Skin of body (tissue), 2 donors: ENCODE measurements around the gene WDR90. TPM values are rescaled to one million over a fixed set of nuclear protein-coding genes. Genes with fewer than 3 reads are reported as not detected.
"Not testable (repeated sequence)": the region's sequence is repeated elsewhere in the genome, so short reads cannot be mapped to it uniquely, and the experiment has no call there.

ENCODE experiments used
- DNase-seq: peaks from one replicate; lab custom pipeline; 2025; lab: John Stamatoyannopoulos, UW
- total RNA-seq: library from RNA; depleted of rRNA; stranded (reverse); fragments of >200 nt; gene quantifications from one replicate; pipeline ENCODE4 v1.2.3, GENCODE V29; 2014

WDR90 gene
- total RNA-seq, 1 donor from 2014 or later: 15.1 TPM

DNA sequence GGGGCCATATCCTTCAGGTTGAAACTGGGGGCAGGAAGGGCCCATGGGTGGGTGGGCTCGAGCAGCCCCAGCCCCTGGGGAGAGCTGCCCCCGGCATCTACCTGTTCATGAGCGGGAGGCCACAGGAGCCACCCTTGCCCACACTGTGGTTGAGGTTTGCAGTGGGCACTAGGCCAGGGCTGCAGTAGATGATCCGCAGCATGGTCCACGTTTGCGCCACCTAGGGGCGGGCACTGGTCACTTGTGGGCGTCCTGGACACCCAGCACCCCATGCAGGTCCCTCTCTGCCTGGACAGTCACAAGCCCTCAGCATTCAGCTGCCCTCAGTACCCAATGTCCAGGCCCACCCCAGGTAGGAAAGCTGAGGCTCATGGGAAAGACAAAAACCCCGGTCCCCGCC, 36.8 kb downstream of the WDR90 start:
- no peak for DNase-seq

DNA sequence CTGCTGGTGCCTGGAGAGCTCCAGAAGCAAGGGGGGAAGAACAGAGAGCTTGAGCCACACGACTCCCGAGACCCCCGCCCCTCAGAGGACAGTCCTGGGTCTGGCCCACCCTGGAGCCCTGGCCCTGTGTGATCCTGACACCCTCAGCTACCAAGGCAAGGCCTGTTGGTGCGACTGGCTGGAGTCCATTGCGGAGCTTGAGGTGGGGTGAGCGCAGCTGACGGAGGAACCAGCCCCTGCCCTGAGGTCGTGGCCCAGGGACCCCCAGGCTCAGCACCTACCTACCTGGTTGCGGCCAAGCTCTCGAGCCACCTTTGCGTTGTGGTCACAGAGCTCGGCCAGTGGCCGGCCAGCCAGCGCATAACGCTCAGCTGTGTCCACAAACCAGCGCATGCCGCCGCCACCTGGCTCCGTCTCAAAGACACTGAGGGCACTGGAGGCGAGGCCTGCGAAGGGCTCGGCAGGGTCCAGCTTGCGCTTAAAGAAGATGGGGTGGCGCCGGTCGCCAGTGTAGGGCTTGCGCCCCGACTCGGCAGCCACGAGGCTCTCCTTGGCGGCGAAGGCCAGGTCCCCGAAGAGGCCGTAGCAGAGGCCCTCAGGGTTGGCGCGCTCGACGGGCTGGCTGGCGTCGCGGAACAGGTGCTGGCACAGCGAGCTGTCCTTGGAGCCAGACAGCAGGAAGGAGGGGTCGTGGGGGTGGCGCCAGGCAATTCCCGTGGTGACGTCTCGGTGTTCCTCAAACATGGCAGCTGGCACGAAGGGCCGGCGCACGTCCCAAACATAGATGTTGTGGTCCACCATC, 37.5 kb downstream of the WDR90 start:
- no peak for DNase-seq

DNA sequence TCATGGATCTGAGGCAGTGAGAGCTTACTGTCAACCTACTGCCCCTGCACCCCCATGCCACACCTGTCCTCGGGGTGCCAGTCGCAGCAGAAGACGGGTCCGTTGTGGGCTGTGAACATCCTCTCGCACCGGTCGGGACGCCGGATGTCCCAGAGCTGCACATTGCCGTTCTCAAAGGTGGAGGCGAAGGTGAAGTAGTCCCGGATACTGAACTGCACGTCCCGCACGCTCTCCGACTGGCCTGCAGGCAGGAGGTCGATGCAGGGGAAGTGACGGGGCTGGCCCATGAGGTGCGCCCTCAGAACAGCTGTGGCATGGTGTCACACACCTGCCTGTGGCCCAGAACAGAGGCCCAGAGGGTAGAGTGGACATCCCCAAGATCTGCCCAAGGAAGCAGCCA, 38.3 kb downstream of the WDR90 start:
- no peak for DNase-seq

DNA sequence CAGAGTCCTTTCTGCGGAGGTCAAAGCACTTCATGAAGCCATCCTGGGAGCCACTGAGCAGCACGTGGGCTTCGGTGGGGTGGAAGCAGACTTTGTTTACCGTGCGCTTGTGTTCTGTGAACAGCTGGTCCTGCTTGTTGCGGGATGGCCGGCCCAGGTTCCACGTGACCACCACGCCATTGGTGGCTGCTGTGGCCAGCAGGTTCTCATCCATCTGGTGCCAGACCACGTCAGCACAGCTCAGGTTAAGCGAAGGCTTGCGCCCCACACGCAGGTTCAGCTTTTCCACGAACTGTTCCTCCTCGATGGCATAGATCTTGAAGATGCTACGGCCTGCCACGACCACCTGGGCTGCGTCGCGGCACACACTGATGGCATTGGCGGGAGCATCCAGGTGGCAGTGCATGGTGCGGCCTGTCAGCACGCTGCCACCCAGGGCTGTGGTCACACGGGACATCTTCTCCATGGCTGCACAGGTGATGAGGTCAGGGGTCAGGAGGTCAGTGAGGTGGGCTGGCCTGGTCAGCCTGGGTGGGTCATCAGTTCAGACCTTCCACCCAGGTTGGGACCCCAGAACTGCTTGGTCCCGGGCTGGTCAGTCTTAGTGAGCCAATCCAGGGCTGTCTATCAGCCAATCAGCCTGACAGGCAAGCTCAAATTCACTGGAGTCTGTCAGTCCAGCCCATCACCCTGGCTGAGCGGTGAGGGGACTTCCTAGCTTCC, 40.2 kb downstream of the WDR90 start:
- DNase-seq: no peak

DNA sequence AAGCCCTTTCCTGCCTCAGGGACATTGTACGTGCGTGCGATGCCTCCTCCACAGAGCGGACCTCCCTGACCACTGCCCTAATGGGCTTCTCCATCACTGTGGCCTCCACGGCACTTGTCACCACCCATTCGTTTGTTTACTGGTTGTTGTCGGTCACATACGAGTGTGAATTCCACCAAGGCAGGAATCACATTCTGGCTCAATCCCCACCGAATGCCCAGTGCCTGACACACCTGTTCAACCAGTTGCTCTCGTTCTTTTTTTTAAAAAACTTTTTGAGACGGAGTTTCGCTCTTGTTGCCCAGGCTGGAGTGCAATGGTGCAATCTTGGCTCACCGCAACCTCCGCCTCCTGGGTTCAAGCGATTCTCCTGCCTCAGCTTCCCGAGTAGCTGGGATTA, 42.1 kb downstream of the WDR90 start:
- DNase-seq: not testable (repeated sequence)

GRCh38 chr16:692356-693108, 43.4 kb downstream of the WDR90 start:
- no peak for DNase-seq

DNA sequence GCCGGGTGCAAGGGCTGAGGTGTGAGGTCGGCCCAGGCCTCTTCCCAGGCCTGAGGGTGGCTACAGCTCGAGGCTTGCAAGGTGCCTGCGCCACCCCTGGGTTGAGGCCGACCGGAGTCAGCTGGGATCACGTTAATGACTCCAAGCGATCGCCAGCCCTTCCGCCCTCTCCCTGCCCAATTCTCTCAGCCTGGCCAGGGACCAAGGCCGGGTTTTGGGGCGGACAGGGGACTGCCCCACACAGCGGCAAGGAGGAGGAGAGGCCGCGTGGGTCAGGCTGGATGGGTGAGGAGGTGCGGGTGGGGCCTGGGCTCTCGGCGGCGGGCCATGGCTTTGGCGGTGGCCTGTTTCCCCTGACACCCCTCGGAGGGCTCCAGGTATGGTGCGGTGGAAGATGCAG, 44.2 kb downstream of the WDR90 start:
- DNase-seq: no peak

DNA sequence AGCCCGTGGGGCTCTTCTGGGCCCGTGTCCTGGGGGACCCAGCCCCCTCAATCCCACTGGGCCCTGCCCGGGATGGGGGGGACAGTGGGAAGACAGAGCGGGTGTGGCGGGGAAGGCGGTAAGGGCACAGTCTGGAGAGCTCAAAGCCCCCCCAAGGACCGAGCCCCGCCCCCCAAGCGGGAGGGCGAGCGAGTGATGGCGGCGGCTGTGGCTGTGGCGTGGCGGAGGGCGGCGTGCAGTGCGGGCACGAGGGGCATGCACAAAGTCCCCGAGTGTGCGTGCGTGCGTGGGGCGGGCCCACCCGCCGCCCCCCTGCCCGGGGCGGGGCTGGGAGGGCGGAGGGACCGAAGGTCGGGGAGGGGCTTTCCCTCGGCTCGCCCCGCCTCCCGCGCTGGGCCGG, 44.6 kb downstream of the WDR90 start:
- DNase-seq: no peak

GRCh38 chr16:694187-694862, 45.2 kb downstream of the WDR90 start:
- no peak for DNase-seq

GRCh38 chr16:694863-695354, 45.7 kb downstream of the WDR90 start:
- DNase-seq: no peak

DNA sequence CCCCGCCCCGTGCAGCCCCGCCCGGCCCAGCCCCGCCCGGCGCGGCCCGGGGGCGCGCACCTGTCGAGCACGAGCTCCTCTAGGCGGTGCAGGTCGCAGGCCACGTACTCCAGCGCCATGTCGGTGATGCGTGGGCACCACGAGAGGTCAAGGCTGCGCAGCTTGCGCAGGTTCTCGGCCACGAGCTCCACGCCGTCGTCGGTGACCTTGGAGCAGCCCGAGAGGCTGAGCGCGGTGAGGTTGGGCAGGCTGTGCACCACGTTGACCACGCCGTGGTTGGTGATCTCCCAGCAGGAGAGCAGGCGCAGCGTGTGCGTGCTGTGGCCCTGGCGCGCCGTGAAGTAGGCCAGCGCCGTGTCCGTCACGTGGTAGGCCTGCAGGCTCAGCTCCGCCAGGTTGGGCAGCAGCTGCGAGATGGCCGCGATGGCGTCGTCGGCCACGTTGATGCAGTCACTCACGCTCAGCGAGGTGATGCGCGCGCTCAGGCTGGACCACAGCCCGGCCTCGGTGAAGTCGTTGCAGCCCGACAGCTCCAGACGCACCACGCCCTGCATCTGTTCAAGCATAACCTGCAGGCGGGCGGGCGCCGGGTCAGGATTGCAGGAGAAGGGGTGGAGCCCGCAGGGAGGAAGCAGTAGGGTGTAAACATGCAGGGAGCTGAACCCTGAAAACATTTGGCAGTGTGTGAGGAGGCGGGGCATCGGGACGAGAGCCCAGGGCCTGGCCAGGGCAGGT, 46.4 kb downstream of the WDR90 start:
- no peak for DNase-seq

DNA sequence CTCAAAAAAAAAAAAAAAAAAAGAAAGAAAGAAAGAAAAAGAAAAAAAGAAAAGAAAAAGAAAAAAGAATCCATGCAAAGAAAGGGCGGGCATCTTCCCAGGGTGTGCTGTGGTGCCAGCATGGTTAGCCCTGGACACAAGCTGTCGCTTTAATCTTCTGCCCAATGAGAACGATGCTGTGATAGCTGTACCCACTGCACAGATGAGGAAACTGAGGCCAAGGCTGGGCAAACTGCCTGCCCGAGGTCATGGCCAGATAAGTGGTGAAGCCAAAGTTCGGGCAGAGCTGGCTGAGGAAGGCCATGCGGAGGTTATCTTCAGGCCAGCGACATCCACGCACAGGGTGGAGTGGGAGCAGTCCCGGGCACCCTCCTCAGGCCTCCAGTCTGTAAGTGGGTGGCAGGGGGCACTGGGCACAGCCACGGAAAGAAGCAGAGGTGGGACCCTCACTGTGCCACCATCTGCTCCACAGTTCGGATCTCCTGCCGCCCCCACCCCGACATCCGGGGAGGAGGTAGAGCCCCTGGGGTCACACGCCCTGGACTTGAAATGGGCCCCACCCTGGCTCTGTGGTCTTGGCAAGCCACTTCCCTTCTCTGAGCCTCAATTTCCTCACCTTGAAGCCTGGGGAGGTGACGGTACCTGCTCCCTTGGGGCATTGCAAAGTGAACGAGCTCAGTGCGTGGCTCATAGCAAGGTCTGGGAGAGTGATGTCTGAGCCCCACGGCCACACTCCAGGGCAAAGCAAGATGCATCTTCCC, 49.9 kb downstream of the WDR90 start:
- DNase-seq: no peak

DNA sequence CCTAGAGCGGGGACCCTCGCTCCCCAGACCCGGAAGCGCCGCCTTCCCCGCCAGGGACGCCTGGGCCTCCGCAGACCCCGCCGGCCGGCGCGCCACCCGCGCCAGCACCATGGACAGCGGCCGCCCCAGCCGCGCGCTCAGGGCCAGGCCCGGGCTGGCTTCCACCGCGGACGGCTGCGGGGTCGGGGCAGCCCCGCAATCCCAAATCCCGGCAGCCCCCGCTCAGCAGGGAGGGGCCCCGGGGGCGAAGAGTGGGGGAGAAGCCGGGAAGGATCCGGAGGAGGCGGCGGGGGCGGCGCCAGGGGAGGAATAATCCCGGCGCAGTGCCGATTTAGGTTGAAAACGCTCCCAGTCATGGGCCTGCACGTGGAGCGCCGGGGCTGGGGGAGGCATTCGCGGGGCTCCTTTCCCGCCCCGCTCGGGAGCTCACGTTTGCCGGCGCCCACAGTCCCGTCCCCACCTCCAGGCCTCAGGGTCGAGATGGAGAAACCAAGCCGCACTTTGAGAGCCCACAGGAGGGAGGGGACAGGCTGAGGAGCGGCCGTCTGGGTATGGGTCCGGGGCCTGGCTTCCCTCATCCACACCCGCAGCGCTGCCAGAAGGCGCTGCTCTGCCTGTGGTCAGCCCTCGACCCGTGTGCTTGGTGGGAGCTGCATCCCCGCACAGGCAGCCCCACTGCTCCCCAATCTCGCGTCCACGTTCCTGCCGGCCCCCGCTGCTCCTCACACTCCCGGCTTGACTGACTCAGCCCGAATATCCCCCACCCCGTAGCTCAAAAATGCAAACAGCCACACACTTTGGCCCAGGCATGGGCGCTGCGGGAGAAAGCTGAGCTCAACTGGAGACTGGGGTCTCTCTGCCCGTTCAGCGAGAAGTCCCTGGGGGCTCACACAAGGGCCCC, 51.8 kb downstream of the WDR90 start:
- DNase-seq: no peak

- DNase-seq: no peak
Observed at GRCh38 chr16:702341-702740, 53.2 kb downstream of the WDR90 start.

- no peak for DNase-seq
Observed at GRCh38 chr16:703406-703805, 54.2 kb downstream of the WDR90 start.

DNA sequence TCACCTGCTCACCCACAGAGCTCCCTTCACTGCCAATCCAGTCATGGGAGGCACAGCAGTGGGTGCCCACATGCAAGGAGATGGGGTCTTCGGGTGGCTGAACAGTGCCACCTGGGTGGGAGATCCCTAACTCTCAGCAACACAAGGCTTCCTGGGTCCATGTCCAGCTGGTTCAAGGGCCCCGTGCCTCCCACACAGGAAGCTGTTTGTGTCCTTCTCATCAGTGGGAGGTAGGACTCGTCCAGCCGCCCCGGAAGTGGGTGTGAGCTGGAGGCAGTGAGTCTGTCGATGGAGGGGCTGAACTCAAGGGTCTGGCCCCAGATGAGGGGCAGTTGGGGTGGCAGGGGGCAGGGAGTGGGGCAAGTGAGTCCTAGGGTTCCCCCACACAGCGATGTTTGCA, 54.9 kb downstream of the WDR90 start:
- no peak for DNase-seq

DNA sequence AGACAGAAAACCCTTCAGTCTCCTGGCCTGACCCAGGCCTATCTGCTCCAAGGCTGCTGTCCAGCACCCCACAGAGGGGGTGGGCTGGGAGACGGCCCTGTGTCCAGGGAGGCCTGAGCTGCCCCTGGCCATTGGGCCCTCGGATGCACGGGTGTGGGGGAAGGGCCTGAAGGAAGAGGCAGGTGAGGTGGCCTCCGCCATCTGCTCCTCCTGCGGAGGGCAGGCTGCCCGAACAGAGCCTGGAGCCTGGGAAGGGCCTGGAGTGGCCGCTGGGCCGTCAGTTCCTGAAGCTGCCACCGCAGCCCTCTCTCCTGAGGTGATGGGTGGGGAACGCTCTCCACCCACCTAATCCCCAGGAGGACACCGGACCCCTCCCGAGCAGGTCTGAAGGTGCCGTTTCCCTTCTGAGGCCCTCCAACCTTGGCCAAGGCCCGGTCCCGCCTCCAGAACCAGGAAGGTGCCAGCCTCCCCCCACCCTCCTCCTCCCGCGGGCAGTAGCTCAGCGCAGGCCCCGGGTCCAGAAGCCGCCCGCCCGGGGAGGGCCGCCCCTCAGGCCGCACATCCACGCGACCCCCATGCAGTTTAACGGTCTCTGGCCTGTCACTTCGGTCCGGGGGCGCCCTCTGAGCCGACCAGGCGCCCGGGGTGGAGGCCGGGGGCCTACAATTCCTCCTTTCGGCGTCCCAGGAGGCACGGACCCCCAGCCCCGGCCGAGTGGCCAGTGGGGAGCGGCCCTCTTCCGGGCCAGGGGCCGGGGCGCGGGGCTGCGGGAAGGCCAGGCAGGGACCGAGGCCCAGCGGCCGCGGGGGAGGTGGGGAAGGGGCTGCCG, 55.6 kb downstream of the WDR90 start:
- no peak for DNase-seq
